HepG2 (cell line): Measurements from ENCODE around the gene AASDHPPT. TPM values are rescaled to one million over a fixed set of nuclear protein-coding genes. Genes with fewer than 3 reads are reported as not detected.
A peak's percentile ranks its signal among the peaks of the same experiment; 100 is the strongest.

Experiments used
- ATAC-seq: fragments of 200-7000 bp; cut with Tn5 transposase; 3 replicates; pipeline ENCODE4 v1.9.1; 2020; ENCODE audit warnings: mild to moderate bottlenecking, moderate library complexity
- BruUV-seq: library from RNA; stranded (reverse); fragments of 400-500 nt; replicated peaks from 2 replicates; lab custom pipeline; 2021; lab: Mats Ljungman, UMichigan
- CTCF ChIA-PET: fragments of 300-600 bp; formaldehyde crosslinking; extraction: SDS; loops from one replicate; lab custom pipeline; 2021; ENCODE audit warnings: low total read pairs, inconsistent platforms, low intra/inter-chr PET ratio; lab: Yijun Ruan, JAX
- POLR2A ChIA-PET: fragments of 350-600 bp; sonication (Branson Sonifier 250); formaldehyde crosslinking; loops from one replicate; lab custom pipeline; 2020; ENCODE audit warnings: antibody characterized with exemption, inconsistent platforms; lab: Yijun Ruan, JAX
- DNase-seq: peaks from one replicate; pipeline ENCODE4 v3.0.0-alpha.2; 2015; ENCODE audit warnings: low spot score
- FAIRE-seq: peaks from 3 replicates; lab custom pipeline; 2011; peaks lifted over from hg19 to GRCh38; lab: Jason Lieb, UNC
- H2AFZ ChIP-seq: one replicate; pipeline ENCODE4 v1.6.1; 2011; ENCODE audit warnings: low read length, inconsistent platforms
- H3K27ac ChIP-seq: fragments of 300-600 bp; 3 replicates; pipeline ENCODE4 v1.8.0; 2011; ENCODE audit warnings: mixed run types, mild to moderate bottlenecking, mixed read lengths, low read length, inconsistent platforms; ENCODE audit not compliant: insufficient read depth; ENCODE audit errors: extremely low read length
- H3K27me3 ChIP-seq, 2 experiments: fragments of 200-600 bp in 1 of 2; 2 replicates in 1 of 2; 3 replicates in 1 of 2; pipeline versions ENCODE4 v1.6.0 to v1.8.0; 2011; ENCODE audit warnings: low read length in 2 of 2, mild to moderate bottlenecking in 2 of 2, moderate library complexity in 2 of 2, inconsistent platforms in 1 of 2; ENCODE audit not compliant: insufficient read depth in 2 of 2, control insufficient read depth in 1 of 2
- H3K36me3 ChIP-seq, 2 experiments: fragments of 200-600 bp in 1 of 2; replicated peaks in 1 of 2; 2 replicates in 1 of 2; 3 replicates in 1 of 2; pipeline versions ENCODE4 v1.5.1 to v1.8.0; 2011; ENCODE audit warnings: low read length in 2 of 2, inconsistent platforms in 1 of 2; ENCODE audit not compliant: insufficient read depth in 2 of 2, control insufficient read depth in 1 of 2
- H3K4me1 ChIP-seq: 2 replicates; pipeline ENCODE4 v1.5.1; 2012; ENCODE audit warnings: low read length, inconsistent platforms; ENCODE audit not compliant: insufficient read depth
- H3K4me2 ChIP-seq: 2 replicates; pipeline ENCODE4 v1.6.0; 2011; ENCODE audit warnings: low read depth, low read length, inconsistent platforms
- H3K4me3 ChIP-seq, 3 experiments: fragments of 200-600 bp in 1 of 3; sonication (generic), shearing (Covaris generic) in 1 of 3; replicated peaks in 1 of 3; 2 replicates each; pipeline ENCODE4 v1.5.1; 2011 to 2016; ENCODE audit warnings: low read length in 3 of 3, inconsistent platforms in 2 of 3, low read depth in 2 of 3, mild to moderate bottlenecking in 2 of 3, control low read depth in 1 of 3, mixed read lengths in 1 of 3; ENCODE audit not compliant: insufficient read depth in 1 of 3
- H3K79me2 ChIP-seq: one replicate; pipeline ENCODE4 v1.6.1; 2011; ENCODE audit warnings: low read length, inconsistent platforms; ENCODE audit not compliant: insufficient read depth
- H3K9ac ChIP-seq: 2 replicates; pipeline ENCODE4 v1.6.0; 2011; ENCODE audit warnings: mild to moderate bottlenecking, low read depth, low read length, inconsistent platforms; ENCODE audit not compliant: insufficient read depth
- H3K9me3 ChIP-seq: 2 replicates; pipeline ENCODE4 v1.5.1; 2012; ENCODE audit warnings: mild to moderate bottlenecking, low read length
- H4K20me1 ChIP-seq: 2 replicates; pipeline ENCODE4 v1.6.0; 2011; ENCODE audit warnings: inconsistent platforms, mild to moderate bottlenecking, low read length, moderate library complexity; ENCODE audit not compliant: insufficient read depth
- CEBPG ChIP-seq: IDR thresholded peaks from 2 replicates; pipeline ENCODE4 v1.6.1; 2016
- ELF4 ChIP-seq: sonication (generic); formaldehyde crosslinking; IDR thresholded peaks from 2 replicates; pipeline ENCODE4 v1.5.0; 2020; ENCODE audit warnings: missing genetic modification reagents, mild to moderate bottlenecking, moderate library complexity, borderline replicate concordance
- FOXA3 ChIP-seq: IDR thresholded peaks from 2 replicates; pipeline ENCODE4 v1.6.1; 2016; ENCODE audit warnings: missing genetic modification reagents, missing compliant biosample characterization
- FOXP1 ChIP-seq, 2 experiments: fragments of 450-650 bp in 1 of 2; IDR thresholded peaks; 2 replicates each; pipeline ENCODE4 v1.6.1; 2017 to 2018; ENCODE audit warnings: antibody characterized with exemption in 1 of 2
- GABPB1 ChIP-seq: IDR thresholded peaks from 2 replicates; pipeline ENCODE4 v1.6.1; 2016; ENCODE audit warnings: mild to moderate bottlenecking, missing genetic modification reagents, moderate library complexity, missing compliant biosample characterization
- HMGXB4 ChIP-seq, 2 experiments: sonication (generic) in 1 of 2; formaldehyde crosslinking in 1 of 2; IDR thresholded peaks; 2 replicates each; pipeline versions ENCODE4 v1.4.0 to v1.6.1; 2018 to 2020; ENCODE audit warnings: missing genetic modification reagents in 2 of 2, borderline replicate concordance in 1 of 2, low read depth in 1 of 2, mild to moderate bottlenecking in 1 of 2, missing biosample characterization in 1 of 2
- KAT8 ChIP-seq: IDR thresholded peaks from 2 replicates; pipeline ENCODE4 v1.6.1; 2016; ENCODE audit warnings: missing genetic modification reagents, missing compliant biosample characterization
- KDM6A ChIP-seq: IDR thresholded peaks from 2 replicates; pipeline ENCODE4 v1.6.1; 2016; ENCODE audit warnings: low read depth
- MAZ ChIP-seq, 2 experiments: sonication (generic) in 1 of 2; formaldehyde crosslinking in 1 of 2; IDR thresholded peaks; 2 replicates each; pipeline versions ENCODE4 v1.5.0 to v1.6.1; 2012 to 2020; ENCODE audit warnings: low read depth in 2 of 2, mild to moderate bottlenecking in 2 of 2, borderline replicate concordance in 1 of 2, improper control_type of control experiment in 1 of 2, low read length in 1 of 2, missing genetic modification reagents in 1 of 2, moderate library complexity in 1 of 2
- NCOA2 ChIP-seq: sonication (generic); formaldehyde crosslinking; IDR thresholded peaks from 2 replicates; pipeline ENCODE4 v1.8.0; 2022; ENCODE audit warnings: inconsistent platforms
- RBM22 ChIP-seq: fragments of 200-400 bp; formaldehyde crosslinking; optimal IDR thresholded peaks from 2 replicates; pipeline ENCODE3; 2017; ENCODE audit warnings: mild to moderate bottlenecking, low read length, moderate library complexity
- REXO4 ChIP-seq: sonication (generic); formaldehyde crosslinking; IDR thresholded peaks from 2 replicates; pipeline ENCODE4 v1.8.0; 2022; ENCODE audit warnings: missing genetic modification reagents, mild to moderate bottlenecking, borderline replicate concordance
- SATB2 ChIP-seq: sonication (generic); formaldehyde crosslinking; IDR thresholded peaks from 2 replicates; pipeline ENCODE4 v1.5.0; 2020; ENCODE audit warnings: missing genetic modification reagents
- SIN3B ChIP-seq: fragments of 150-350 bp; IDR thresholded peaks from 2 replicates; pipeline ENCODE4 v1.6.1; 2014; ENCODE audit warnings: low read length
- SRSF4 ChIP-seq: fragments of 200-400 bp; formaldehyde crosslinking; IDR thresholded peaks from one replicate; pipeline ENCODE4 v1.6.1; 2018; ENCODE audit warnings: mild to moderate bottlenecking, low read depth, low read length, moderate library complexity; ENCODE audit not compliant: poor library complexity, severe bottlenecking
- YY1 ChIP-seq: IDR thresholded peaks from 2 replicates; pipeline ENCODE4 v1.6.1; 2011; ENCODE audit warnings: low read length, low read depth, moderate library complexity, mild to moderate bottlenecking; ENCODE audit not compliant: insufficient read depth, insufficient replicate concordance
- ZNF672 ChIP-seq: sonication (generic); formaldehyde crosslinking; IDR thresholded peaks from 2 replicates; pipeline ENCODE4 v1.8.1; 2022; ENCODE audit warnings: missing genetic modification reagents
- ZNF766 ChIP-seq: sonication (generic); formaldehyde crosslinking; IDR thresholded peaks from 2 replicates; pipeline ENCODE4 v1.5.0; 2020; ENCODE audit warnings: missing genetic modification reagents, borderline replicate concordance
- WGBS: methylation state at CpG from one replicate; pipeline ENCODE4 v1.1.6; 2017; ENCODE audit warnings: low lambda C conversion rate; 5-methylcytosine and 5-hydroxymethylcytosine counted together
- in situ Hi-C: cut with HindIII; loops from 2 replicates; pipeline ENCODE4 v1.10.0; 2017; ENCODE audit warnings: low pct_unique_long_range_greater_than_20kb; ENCODE audit not compliant: extremely low pct_ligation_motif_present
- intact Hi-C: fragments of 100-400 bp; cut with micrococcal nuclease; formaldehyde crosslinking; loops from one replicate; pipeline ENCODE4 v1.10.0; 2022; ENCODE audit not compliant: unreplicated experiment
- polyA plus RNA-seq, 8 experiments: library from polyadenylated mRNA; depleted of rRNA in 3 of 8; stranded (reverse) in 7 of 8; unstranded in 1 of 8; fragments of >200 nt; fragmentation: Illumina TruSeq in 4 of 8; extraction: Trizol in 4 of 8; gene quantifications; 2 replicates each; pipeline versions ENCODE4 v1.2.1 to v1.2.3, GENCODE V29; 2011 to 2016; ENCODE audit warnings: low read depth in 4 of 8, missing spikeins in 1 of 8, mixed read lengths in 1 of 8; ENCODE audit not compliant: insufficient read depth in 1 of 8
- total RNA-seq, 5 experiments: library from RNA; depleted of rRNA; stranded (reverse); fragments of >200 nt; fragmentation: Illumina TruSeq; extraction: Trizol; gene quantifications; 2 replicates each; pipeline ENCODE4 v1.2.3, GENCODE V29; 2016; ENCODE audit warnings: low read depth in 1 of 5
- TF ChIP-seq, protein P1 (sequence below), 2 experiments: fragments of 450-650 bp in 1 of 2; sonication (generic) in 1 of 2; formaldehyde crosslinking; IDR thresholded peaks; 2 replicates each; pipeline versions ENCODE4 v1.5.0 to v1.8.0; 2020 to 2022; ENCODE audit warnings: mild to moderate bottlenecking in 1 of 2, missing genetic modification reagents in 1 of 2
- TF ChIP-seq, protein P2 (sequence below): IDR thresholded peaks from 2 replicates; pipeline ENCODE4 v1.6.1; 2012; ENCODE audit warnings: inconsistent platforms
- TF ChIP-seq, protein P3 (sequence below): IDR thresholded peaks from 2 replicates; pipeline ENCODE4 v1.6.1; 2016; ENCODE audit warnings: low read depth

The AASDHPPT gene
- total and polyA plus RNA-seq, 2 of the 13 experiments (the other 11 are each of a cell fraction or from before 2014, with no cell fraction given) = 20.2 to 43.7 TPM

DNA sequence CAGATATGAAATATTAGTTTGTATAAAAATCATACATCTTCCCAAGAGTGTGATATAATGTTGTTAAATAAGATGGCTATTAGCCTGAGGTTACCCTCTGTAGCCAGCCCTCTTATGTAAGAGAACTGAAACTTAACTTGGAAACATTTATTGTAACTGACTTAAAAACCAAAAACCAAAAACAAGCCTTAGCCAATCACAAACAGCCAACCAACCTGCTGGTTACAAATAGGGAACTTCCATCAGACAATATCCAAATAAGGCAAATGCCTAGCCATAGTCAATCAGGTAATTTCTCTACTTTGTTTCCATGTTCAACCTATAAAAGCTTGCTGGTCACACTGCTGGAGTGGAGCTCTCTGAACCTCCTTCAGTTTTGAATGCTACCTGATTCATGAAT, 14.5 kb upstream of the AASDHPPT start (continued):
- no peak for TF ChIP-seq SATB2 (CRISPR knock-in tag)
- TF ChIP-seq SIN3B = no peak
- no peak for TF ChIP-seq MAZ (IDR thresholded peaks at IDR 0.05; ENCODE audit: borderline replicate concordance, low read depth, low read length)
- TF ChIP-seq MAZ (CRISPR knock-in tag; IDR thresholded peaks at IDR 0.05; ENCODE audit: low read depth) = no peak
- no peak for TF ChIP-seq YY1
- TF ChIP-seq KDM6A (CRISPR knock-in tag) = no peak
- TF ChIP-seq RBM22 = no peak
- no peak for TF ChIP-seq SRSF4
- TF ChIP-seq ZNF672 = no peak
- TF ChIP-seq NCOA2 (CRISPR knock-in tag) = no peak
- no peak for TF ChIP-seq ELF4 (CRISPR knock-in tag)
- TF ChIP-seq KAT8 (CRISPR knock-in tag) = no peak
- TF ChIP-seq, all 625 proteins: peak for 0

GRCh38 chr11:106070606-106071005, 6.9 kb upstream of the AASDHPPT start:
- ATAC-seq (no peak), DNase-seq (peak; percentile 35), FAIRE-seq (no peak)
- Histone ChIP-seq H3K4me2 (no peak overlapping the region), H4K20me1 (no peaks in the 10 kb centered on the region), H3K79me2 (no peaks in the 10 kb centered on the region), H3K36me3 (no peaks in the 10 kb centered on the region), H3K9ac (no peak overlapping the region), H2AFZ (no peak overlapping the region), H3K9me3 (no peaks in the 10 kb centered on the region), H3K4me3 (no peak overlapping the region), H3K27ac (no peak overlapping the region), H3K27me3 (no peaks in the 10 kb centered on the region), H3K4me1 (peaks cover 4% of the 10 kb centered on the region)
- no TSS peak for BruUV-seq
- WGBS = 70% methylated on average over 3 of the region's 3 CpGs
- ChIA-PET CTCF (no interaction called here), POLR2A (no interaction called here)
- in situ Hi-C loops = no loop called here
- intact Hi-C loops = loop anchor here (10.0 kb wide), 1 partner anchor 1124 kb away; no protein-coding TSS in a partner anchor
- TF ChIP-seq FOXP1 (IDR thresholded peaks at IDR 0.05) (0 out of 2 replicates have a peak, but pooled peaks have one; percentile 12), FOXP1 (CRISPR knock-in tag; IDR thresholded peaks at IDR 0.05) (no peak), REXO4 (no peak), CEBPG (peak; percentile 81), ZNF766 (no peak), HMGXB4 (CRISPR knock-in tag; IDR thresholded peaks at IDR 0.05; ENCODE audit: borderline replicate concordance in 1 of 2, low read depth in 1 of 2) (no peak), GABPB1 (CRISPR knock-in tag) (no peak), FOXA3 (CRISPR knock-in tag) (0 out of 2 replicates have a peak, but pooled peaks have one; percentile 8)
- TF ChIP-seq, protein P1, sequence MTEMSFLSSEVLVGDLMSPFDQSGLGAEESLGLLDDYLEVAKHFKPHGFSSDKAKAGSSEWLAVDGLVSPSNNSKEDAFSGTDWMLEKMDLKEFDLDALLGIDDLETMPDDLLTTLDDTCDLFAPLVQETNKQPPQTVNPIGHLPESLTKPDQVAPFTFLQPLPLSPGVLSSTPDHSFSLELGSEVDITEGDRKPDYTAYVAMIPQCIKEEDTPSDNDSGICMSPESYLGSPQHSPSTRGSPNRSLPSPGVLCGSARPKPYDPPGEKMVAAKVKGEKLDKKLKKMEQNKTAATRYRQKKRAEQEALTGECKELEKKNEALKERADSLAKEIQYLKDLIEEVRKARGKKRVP (CRISPR knock-in tag; IDR thresholded peaks at IDR 0.05) = peak in 1 of 2 experiments; percentile 92; a peak in 2 of 4 replicates
- TF ChIP-seq, protein P2, sequence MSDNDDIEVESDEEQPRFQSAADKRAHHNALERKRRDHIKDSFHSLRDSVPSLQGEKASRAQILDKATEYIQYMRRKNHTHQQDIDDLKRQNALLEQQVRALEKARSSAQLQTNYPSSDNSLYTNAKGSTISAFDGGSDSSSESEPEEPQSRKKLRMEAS = no peak
- TF ChIP-seq, protein P3, sequence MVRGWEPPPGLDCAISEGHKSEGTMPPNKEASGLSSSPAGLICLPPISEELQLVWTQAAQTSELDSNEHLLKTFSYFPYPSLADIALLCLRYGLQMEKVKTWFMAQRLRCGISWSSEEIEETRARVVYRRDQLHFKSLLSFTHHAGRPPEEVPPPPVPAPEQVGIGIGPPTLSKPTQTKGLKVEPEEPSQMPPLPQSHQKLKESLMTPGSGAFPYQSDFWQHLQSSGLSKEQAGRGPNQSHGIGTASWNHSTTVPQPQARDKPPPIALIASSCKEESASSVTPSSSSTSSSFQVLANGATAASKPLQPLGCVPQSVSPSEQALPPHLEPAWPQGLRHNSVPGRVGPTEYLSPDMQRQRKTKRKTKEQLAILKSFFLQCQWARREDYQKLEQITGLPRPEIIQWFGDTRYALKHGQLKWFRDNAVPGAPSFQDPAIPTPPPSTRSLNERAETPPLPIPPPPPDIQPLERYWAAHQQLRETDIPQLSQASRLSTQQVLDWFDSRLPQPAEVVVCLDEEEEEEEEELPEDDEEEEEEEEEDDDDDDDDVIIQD (CRISPR knock-in tag) = 0 out of 2 replicates have a peak, but pooled peaks have one; percentile 21
